Caco-2 (cell line): Measurements from ENCODE around the gene RNF144B. TPM values are rescaled to one million over a fixed set of nuclear protein-coding genes. Genes with fewer than 3 reads are reported as not detected.

Experiments
- BruUV-seq: library from RNA; stranded (reverse); fragments of 400-500 nt; replicated peaks from 2 replicates; lab custom pipeline; 2021; lab: Mats Ljungman, UMichigan
- CTCF ChIA-PET: fragments of 300-600 bp; sonication (Branson Sonifier 250); formaldehyde crosslinking; loops from one replicate; lab custom pipeline; 2022; ENCODE audit warnings: antibody characterized with exemption; lab: Charles Lee
- POLR2A ChIA-PET: fragments of 300-600 bp; sonication (Branson Sonifier 250); formaldehyde crosslinking; loops from one replicate; lab custom pipeline; 2022; ENCODE audit warnings: antibody characterized with exemption; lab: Charles Lee
- DNase-seq, 2 experiments: peaks; one replicate each; pipeline versions ENCODE4 v3.0.0 to v3.0.0-alpha.2; 2020 to 2022
- H3K27me3 ChIP-seq: replicated peaks from 2 replicates; pipeline ENCODE4 v1.6.0; 2011; ENCODE audit warnings: low read length; ENCODE audit not compliant: control insufficient read depth, insufficient read depth
- H3K36me3 ChIP-seq: 2 replicates; pipeline ENCODE4 v1.5.1; 2011; ENCODE audit warnings: low read length; ENCODE audit not compliant: control insufficient read depth, insufficient read depth
- H3K4me1 ChIP-seq: fragments of 250-450 bp; sonication (Bioruptor Pico); 2 replicates; pipeline ENCODE4 v1.5.1; 2020; ENCODE audit warnings: mild to moderate bottlenecking
- H3K4me3 ChIP-seq: 2 replicates; pipeline ENCODE4 v1.5.1; 2011; ENCODE audit warnings: low read depth, mild to moderate bottlenecking, control low read depth, low read length
- H3K9me3 ChIP-seq: fragments of 250-450 bp; sonication (Bioruptor Pico); 2 replicates; pipeline ENCODE4 v1.5.1; 2020; ENCODE audit warnings: mild to moderate bottlenecking, moderate library complexity
- H3K27ac Mint-ChIP-seq: one replicate; pipeline ENCODE4 v1.8.0; 2022; ENCODE audit warnings: mixed read lengths; ENCODE audit not compliant: unreplicated experiment
- H3K27me3 Mint-ChIP-seq: one replicate; pipeline ENCODE4 v1.8.0; 2022; ENCODE audit warnings: mixed read lengths; ENCODE audit not compliant: insufficient read depth, unreplicated experiment
- H3K36me3 Mint-ChIP-seq: one replicate; pipeline ENCODE4 v1.8.0; 2022; ENCODE audit warnings: mild to moderate bottlenecking, mixed read lengths; ENCODE audit not compliant: insufficient read depth, unreplicated experiment
- H3K4me1 Mint-ChIP-seq: one replicate; pipeline ENCODE4 v1.8.0; 2022; ENCODE audit warnings: low read depth, mixed read lengths; ENCODE audit not compliant: unreplicated experiment
- H3K4me3 Mint-ChIP-seq: one replicate; pipeline ENCODE4 v1.8.0; 2022; ENCODE audit warnings: mild to moderate bottlenecking, moderate library complexity, mixed read lengths; ENCODE audit not compliant: unreplicated experiment
- H3K9me3 Mint-ChIP-seq: one replicate; pipeline ENCODE4 v1.8.0; 2022; ENCODE audit warnings: mixed read lengths; ENCODE audit not compliant: unreplicated experiment
- intact Hi-C: fragments of 100-400 bp; cut with micrococcal nuclease; formaldehyde crosslinking; loops from one replicate; pipeline ENCODE4 v1.10.0; 2022; ENCODE audit not compliant: unreplicated experiment
- total RNA-seq: library from RNA; stranded (reverse); gene quantifications from 2 replicates; pipeline ENCODE4 v1.2.3, GENCODE V29; 2022
- TF ChIP-seq, protein P1 (sequence below), 2 experiments: fragments of 200-600 bp in 1 of 2; IDR thresholded peaks; 1 replicate in 1 of 2; 2 replicates in 1 of 2; pipeline versions ENCODE4 v1.5.1 to v1.8.0; 2011 to 2022; ENCODE audit warnings: antibody characterized with exemption in 1 of 2, control low read depth in 1 of 2, inconsistent platforms in 1 of 2, low read depth in 1 of 2, low read length in 1 of 2, mild to moderate bottlenecking in 1 of 2, moderate library complexity in 1 of 2; ENCODE audit not compliant: insufficient read depth in 1 of 2, severe bottlenecking in 1 of 2, unreplicated experiment in 1 of 2

The RNF144B gene
- total RNA-seq, 1 experiment from 2014 or later = 0.39 TPM

DNA sequence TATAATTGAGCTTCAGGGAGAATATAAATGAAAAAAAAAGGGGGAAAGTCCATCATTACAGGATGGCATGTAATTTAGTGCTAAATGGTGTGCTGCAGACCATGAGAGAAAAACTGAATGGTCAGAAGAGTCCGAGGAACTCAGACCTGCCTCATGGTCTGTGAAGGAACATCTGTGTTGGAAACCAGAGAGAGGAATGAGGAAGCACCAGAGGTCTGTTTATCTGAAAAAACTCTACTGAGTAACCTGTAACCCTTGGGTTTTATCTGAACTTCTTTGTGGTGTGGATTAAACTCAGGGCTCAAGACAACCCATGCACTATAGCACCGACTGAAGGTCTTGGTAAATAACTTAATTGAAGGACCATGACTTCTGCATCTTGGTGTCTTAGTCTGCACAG, 108.1 kb downstream of the RNF144B start:
- ChIA-PET POLR2A (no interaction called here), CTCF (no interaction called here)
- no peaks in the 10 kb centered on the region for H3K4me1 ChIP-seq
- DNase-seq = no peak
- no TSS peak for BruUV-seq
- no peaks in the 10 kb centered on the region for H3K9me3 Mint-ChIP-seq
- H3K36me3 ChIP-seq = no peaks in the 10 kb centered on the region
- TF ChIP-seq, protein P1, sequence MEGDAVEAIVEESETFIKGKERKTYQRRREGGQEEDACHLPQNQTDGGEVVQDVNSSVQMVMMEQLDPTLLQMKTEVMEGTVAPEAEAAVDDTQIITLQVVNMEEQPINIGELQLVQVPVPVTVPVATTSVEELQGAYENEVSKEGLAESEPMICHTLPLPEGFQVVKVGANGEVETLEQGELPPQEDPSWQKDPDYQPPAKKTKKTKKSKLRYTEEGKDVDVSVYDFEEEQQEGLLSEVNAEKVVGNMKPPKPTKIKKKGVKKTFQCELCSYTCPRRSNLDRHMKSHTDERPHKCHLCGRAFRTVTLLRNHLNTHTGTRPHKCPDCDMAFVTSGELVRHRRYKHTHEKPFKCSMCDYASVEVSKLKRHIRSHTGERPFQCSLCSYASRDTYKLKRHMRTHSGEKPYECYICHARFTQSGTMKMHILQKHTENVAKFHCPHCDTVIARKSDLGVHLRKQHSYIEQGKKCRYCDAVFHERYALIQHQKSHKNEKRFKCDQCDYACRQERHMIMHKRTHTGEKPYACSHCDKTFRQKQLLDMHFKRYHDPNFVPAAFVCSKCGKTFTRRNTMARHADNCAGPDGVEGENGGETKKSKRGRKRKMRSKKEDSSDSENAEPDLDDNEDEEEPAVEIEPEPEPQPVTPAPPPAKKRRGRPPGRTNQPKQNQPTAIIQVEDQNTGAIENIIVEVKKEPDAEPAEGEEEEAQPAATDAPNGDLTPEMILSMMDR (IDR thresholded peaks at IDR 0.05; ENCODE audit: insufficient read depth in 1 of 2, low read depth in 1 of 2, low read length in 1 of 2, severe bottlenecking in 1 of 2, unreplicated experiment in 1 of 2) = no peak
- no peaks in the 10 kb centered on the region for H3K4me1 Mint-ChIP-seq
- H3K27me3 Mint-ChIP-seq = no peaks in the 10 kb centered on the region
- H3K36me3 Mint-ChIP-seq = no peaks in the 10 kb centered on the region
- H3K4me3 Mint-ChIP-seq = no peak overlapping the region
- H3K27me3 ChIP-seq = no peaks in the 10 kb centered on the region
- H3K4me3 ChIP-seq = no peak overlapping the region
- H3K27ac Mint-ChIP-seq = no peak overlapping the region
- intact Hi-C loops = no loop called here
- no peaks in the 10 kb centered on the region for H3K9me3 ChIP-seq

DNA sequence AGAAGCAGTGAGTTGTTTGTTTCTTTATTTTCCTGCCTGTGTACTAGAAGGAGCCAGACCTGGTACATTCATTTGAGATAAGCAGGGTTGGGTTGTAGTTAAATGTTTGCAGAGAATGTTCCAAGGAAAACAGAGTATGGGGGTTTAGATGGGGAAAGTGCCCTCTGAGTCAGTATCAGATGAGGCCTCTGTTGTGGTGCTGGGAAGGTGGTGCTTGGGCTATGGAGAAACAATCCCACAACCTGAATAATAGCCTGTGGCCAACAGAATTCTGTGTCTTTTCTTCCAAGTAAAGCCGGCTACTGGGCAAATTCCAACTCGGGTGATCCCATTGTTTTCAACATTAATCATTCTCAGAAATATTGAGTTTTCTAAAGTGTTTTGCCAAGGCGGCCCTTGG, 109.3 kb downstream of the RNF144B start:
- ChIA-PET CTCF (no interaction called here), POLR2A (no interaction called here)
- H3K27me3 Mint-ChIP-seq = no peaks in the 10 kb centered on the region
- Histone ChIP-seq H3K36me3 (no peaks in the 10 kb centered on the region), H3K4me3 (no peak overlapping the region), H3K9me3 (no peaks in the 10 kb centered on the region), H3K27me3 (no peaks in the 10 kb centered on the region), H3K4me1 (no peaks in the 10 kb centered on the region)
- intact Hi-C loops = no loop called here
- TF ChIP-seq, protein P1 (IDR thresholded peaks at IDR 0.05; ENCODE audit: insufficient read depth in 1 of 2, low read depth in 1 of 2, low read length in 1 of 2, severe bottlenecking in 1 of 2, unreplicated experiment in 1 of 2) = no peak
- DNase-seq = no peak
- no peaks in the 10 kb centered on the region for H3K9me3 Mint-ChIP-seq
- no peaks in the 10 kb centered on the region for H3K36me3 Mint-ChIP-seq
- H3K4me1 Mint-ChIP-seq = no peaks in the 10 kb centered on the region
- no peak overlapping the region for H3K4me3 Mint-ChIP-seq
- H3K27ac Mint-ChIP-seq = no peak overlapping the region
- BruUV-seq = no TSS peak

DNA sequence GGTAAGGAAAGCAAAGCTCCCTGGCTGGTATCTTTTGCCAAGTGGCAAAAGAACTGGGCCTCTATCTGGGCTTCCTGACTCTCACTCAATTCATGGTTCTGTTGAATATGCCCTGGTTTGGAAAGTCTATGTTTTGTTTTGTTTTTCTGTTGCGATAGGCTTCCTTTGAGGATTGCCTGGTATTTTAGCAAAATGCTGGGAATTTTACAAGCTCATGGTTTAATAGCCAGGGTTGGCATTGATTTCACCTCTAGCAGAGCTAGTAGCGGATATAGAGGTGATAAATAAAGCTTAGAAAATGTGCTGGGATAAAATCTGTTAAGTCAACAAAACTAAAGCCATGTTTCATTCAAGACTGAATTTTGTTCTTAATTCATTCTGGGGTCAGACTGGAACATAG, 109.9 kb downstream of the RNF144B start:
- ChIA-PET POLR2A (no interaction called here), CTCF (no interaction called here)
- TF ChIP-seq, protein P1 (IDR thresholded peaks at IDR 0.05; ENCODE audit: insufficient read depth in 1 of 2, low read depth in 1 of 2, low read length in 1 of 2, severe bottlenecking in 1 of 2, unreplicated experiment in 1 of 2) = no peak
- intact Hi-C loops = no loop called here
- H3K4me3 ChIP-seq = no peak overlapping the region
- Mint-ChIP-seq H3K27me3 (no peaks in the 10 kb centered on the region), H3K9me3 (no peaks in the 10 kb centered on the region), H3K27ac (no peak overlapping the region), H3K4me1 (no peaks in the 10 kb centered on the region), H3K4me3 (no peak overlapping the region), H3K36me3 (no peaks in the 10 kb centered on the region)
- H3K27me3 ChIP-seq = no peaks in the 10 kb centered on the region
- DNase-seq = no peak
- no TSS peak for BruUV-seq
- no peaks in the 10 kb centered on the region for H3K4me1 ChIP-seq
- no peaks in the 10 kb centered on the region for H3K9me3 ChIP-seq
- no peaks in the 10 kb centered on the region for H3K36me3 ChIP-seq
